Measurements from ENCODE around the gene SMG6. TPM values are rescaled to one million over a fixed set of nuclear protein-coding genes. Genes with fewer than 3 reads are reported as not detected.

The SMG6 gene
- total RNA-seq, 1 donor from 2014 or later = 39.7 TPM

GRCh38 chr17:2084036-2084765 is 219.4 kb downstream of the SMG6 start:
- TF ChIP-seq EZH2 (IDR thresholded peaks at IDR 0.05; ENCODE audit: insufficient read depth, low read length) (no peak), CTCF (IDR thresholded peaks at IDR 0.05; ENCODE audit: insufficient read depth, low read depth, low read length) (no peak)
- Histone ChIP-seq H3K79me2 (ENCODE audit: insufficient read depth, low read length) (no peaks in the 10 kb centered on the region), H3K4me2 (ENCODE audit: low read length) (peak overlapping the region; percentile 46), H2AFZ (ENCODE audit: low read depth, low read length) (no peak overlapping the region), H3K27me3 (ENCODE audit: insufficient read depth, low read length) (no peaks in the 10 kb centered on the region), H3K4me1 (ENCODE audit: insufficient read depth, low read length) (peaks cover 62% of the 10 kb centered on the region), H3K27ac (ENCODE audit: low read depth, low read length) (peak overlapping the region; percentile 57), H3K9ac (ENCODE audit: low read length) (peak overlapping the region; percentile 46), H3K9me3 (ENCODE audit: insufficient read depth, low read depth, low read length) (no peaks in the 10 kb centered on the region), H3K36me3 (ENCODE audit: insufficient read depth, low read length) (peaks cover 6% of the 10 kb centered on the region), H3K4me3 (ENCODE audit: insufficient read depth, low read depth, low read length) (no peak overlapping the region), H4K20me1 (ENCODE audit: insufficient read depth, low read length) (no peaks in the 10 kb centered on the region)
- H3K4me1 Mint-ChIP-seq (ENCODE audit: low read depth, unreplicated experiment) = peaks cover 63% of the 10 kb centered on the region
- H3K27ac Mint-ChIP-seq (ENCODE audit: unreplicated experiment) = no peak overlapping the region
- FAIRE-seq = no peak
- H3K9me3 Mint-ChIP-seq (ENCODE audit: unreplicated experiment) = peaks cover 4% of the 10 kb centered on the region
- peak; percentile 57 for DNase-seq (ENCODE audit: low read depth)
- H3K4me3 Mint-ChIP-seq (ENCODE audit: unreplicated experiment) = no peak overlapping the region
- H3K27me3 Mint-ChIP-seq (ENCODE audit: low read depth, unreplicated experiment) = no peaks in the 10 kb centered on the region
- peaks cover 21% of the 10 kb centered on the region for H3K36me3 Mint-ChIP-seq (ENCODE audit: low read depth, unreplicated experiment)

GRCh38 chr17:2083613-2084035 is 220.0 kb downstream of the SMG6 start:
- Histone ChIP-seq H4K20me1 (ENCODE audit: insufficient read depth, low read length) (no peaks in the 10 kb centered on the region), H3K79me2 (ENCODE audit: insufficient read depth, low read length) (no peaks in the 10 kb centered on the region), H3K4me2 (ENCODE audit: low read length) (no peak overlapping the region), H3K4me3 (ENCODE audit: insufficient read depth, low read depth, low read length) (no peak overlapping the region), H3K36me3 (ENCODE audit: insufficient read depth, low read length) (peaks cover 6% of the 10 kb centered on the region), H3K27ac (ENCODE audit: low read depth, low read length) (peak overlapping the region; percentile 57), H3K9me3 (ENCODE audit: insufficient read depth, low read depth, low read length) (no peaks in the 10 kb centered on the region), H3K4me1 (ENCODE audit: insufficient read depth, low read length) (peaks cover 56% of the 10 kb centered on the region), H2AFZ (ENCODE audit: low read depth, low read length) (no peak overlapping the region), H3K27me3 (ENCODE audit: insufficient read depth, low read length) (no peaks in the 10 kb centered on the region), H3K9ac (ENCODE audit: low read length) (no peak overlapping the region)
- no peak overlapping the region for H3K27ac Mint-ChIP-seq (ENCODE audit: unreplicated experiment)
- no peak for DNase-seq (ENCODE audit: low read depth)
- FAIRE-seq = no peak
- H3K36me3 Mint-ChIP-seq (ENCODE audit: low read depth, unreplicated experiment) = peaks cover 25% of the 10 kb centered on the region
- peaks cover 58% of the 10 kb centered on the region for H3K4me1 Mint-ChIP-seq (ENCODE audit: low read depth, unreplicated experiment)
- H3K9me3 Mint-ChIP-seq (ENCODE audit: unreplicated experiment) = peaks cover 4% of the 10 kb centered on the region
- no peaks in the 10 kb centered on the region for H3K27me3 Mint-ChIP-seq (ENCODE audit: low read depth, unreplicated experiment)
- TF ChIP-seq EZH2 (IDR thresholded peaks at IDR 0.05; ENCODE audit: insufficient read depth, low read length) (no peak), CTCF (IDR thresholded peaks at IDR 0.05; ENCODE audit: insufficient read depth, low read depth, low read length) (no peak)
- H3K4me3 Mint-ChIP-seq (ENCODE audit: unreplicated experiment) = peak overlapping the region; percentile 29

Measured in astrocyte (in vitro differentiated cells and primary cell).